Left lung (tissue), 10 donors: ENCODE results near the gene CDH12. TPM values are rescaled to one million over a fixed set of nuclear protein-coding genes. Genes with fewer than 3 reads are reported as not detected.

ENCODE experiments used
- ATAC-seq: fragments of 200-7000 bp; cut with Tn5 transposase; one replicate; pipeline ENCODE4 v1.9.1; 2020; ENCODE audit warnings: moderate library complexity
- DNase-seq, 4 donors: peaks; one replicate each; pipeline ENCODE4 v3.0.0-alpha.2; 2013 to 2020
- H3K27ac ChIP-seq, 2 donors: fragments of 200-600 bp; sonication (generic) in 1 of 2; one replicate each; pipeline versions ENCODE4 v1.5.0 to v1.8.0; 2020 to 2021
- H3K27me3 ChIP-seq, 2 donors: fragments of 200-600 bp; sonication (generic) in 1 of 2; one replicate each; pipeline versions ENCODE4 v1.5.0 to v1.8.0; 2020 to 2021
- H3K36me3 ChIP-seq, 2 donors: fragments of 200-600 bp; sonication (generic) in 1 of 2; one replicate each; pipeline versions ENCODE4 v1.5.0 to v1.8.0; 2020 to 2021
- H3K4me1 ChIP-seq, 2 donors: fragments of 200-600 bp; one replicate each; pipeline ENCODE4 v1.8.0; 2021
- H3K4me3 ChIP-seq, 2 donors: fragments of 200-600 bp; sonication (generic) in 1 of 2; one replicate each; pipeline versions ENCODE4 v1.5.0 to v1.8.0; 2020 to 2021; ENCODE audit warnings: mild to moderate bottlenecking in 1 of 2
- H3K9me3 ChIP-seq, 2 donors: fragments of 200-600 bp; sonication (generic) in 1 of 2; one replicate each; pipeline versions ENCODE4 v1.5.0 to v1.8.0; 2020 to 2021
- intact Hi-C, 2 donors: fragments of 100-400 bp; cut with DNase I; formaldehyde crosslinking; loops; one replicate each; pipeline versions ENCODE4 v1.11.2 to v1.14.2; 2022
- polyA plus RNA-seq, 6 donors: library from polyadenylated mRNA; unstranded; fragments of 120-200 nt; gene quantifications; one replicate each; pipeline ENCODE4 v1.2.1, GENCODE V29; 2013; ENCODE audit not compliant: insufficient read length in 6 of 6
- total RNA-seq, 2 donors: library from RNA; stranded (reverse); fragmentation: NEBNext Ultra II Directional; extraction: Animal tissue kit (Norgen Biotek cat#: 25700); gene quantifications; one replicate each; pipeline ENCODE4 v1.2.1, GENCODE V29; 2021
- TF ChIP-seq, protein P1 (sequence below), 2 donors: fragments of 200-600 bp; sonication (generic) in 1 of 2; IDR thresholded peaks; one replicate each; pipeline versions ENCODE4 v1.5.0 to v1.8.0; 2021; ENCODE audit warnings: antibody characterized with exemption in 2 of 2
- donor health status: DM: no; HTN: yes; CAD: no.
- donor health status: DM: no; HTN: no; CAD: no.

Gene CDH12
- total and polyA plus RNA-seq, 8 donors: 2.6 to 6.5 (median 5.2) TPM; not detected in 2

DNA sequence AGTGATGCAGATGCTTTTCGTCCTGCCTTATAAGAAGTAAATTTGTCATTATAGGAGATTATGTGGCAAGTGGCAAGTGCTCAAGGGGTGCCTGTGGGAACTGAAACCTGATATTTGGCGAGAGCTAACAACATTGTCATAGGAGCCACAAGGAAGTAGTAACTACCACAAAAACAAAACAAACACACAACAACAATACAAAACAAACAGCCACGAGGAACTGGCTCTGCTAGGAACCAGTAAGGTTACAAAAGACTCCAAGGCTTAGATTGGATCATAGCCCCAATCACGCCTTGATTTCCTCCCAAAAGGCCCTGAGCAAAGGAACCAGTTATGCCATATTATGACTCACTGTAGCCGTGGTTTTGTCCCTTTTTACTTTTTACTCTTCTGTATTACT lies 1045.2 kb downstream of the CDH12 start:
- no peak overlapping the region for H3K27ac ChIP-seq
- H3K9me3 ChIP-seq: no peaks in the 10 kb centered on the region
- no peak for ATAC-seq
- H3K4me3 ChIP-seq: no peak overlapping the region
- H3K27me3 ChIP-seq: no peaks in the 10 kb centered on the region
- no peaks in the 10 kb centered on the region for H3K36me3 ChIP-seq
- H3K4me1 ChIP-seq: no peaks in the 10 kb centered on the region
- intact Hi-C loops: no loop called here
- no peak for DNase-seq
- TF ChIP-seq, protein P1, sequence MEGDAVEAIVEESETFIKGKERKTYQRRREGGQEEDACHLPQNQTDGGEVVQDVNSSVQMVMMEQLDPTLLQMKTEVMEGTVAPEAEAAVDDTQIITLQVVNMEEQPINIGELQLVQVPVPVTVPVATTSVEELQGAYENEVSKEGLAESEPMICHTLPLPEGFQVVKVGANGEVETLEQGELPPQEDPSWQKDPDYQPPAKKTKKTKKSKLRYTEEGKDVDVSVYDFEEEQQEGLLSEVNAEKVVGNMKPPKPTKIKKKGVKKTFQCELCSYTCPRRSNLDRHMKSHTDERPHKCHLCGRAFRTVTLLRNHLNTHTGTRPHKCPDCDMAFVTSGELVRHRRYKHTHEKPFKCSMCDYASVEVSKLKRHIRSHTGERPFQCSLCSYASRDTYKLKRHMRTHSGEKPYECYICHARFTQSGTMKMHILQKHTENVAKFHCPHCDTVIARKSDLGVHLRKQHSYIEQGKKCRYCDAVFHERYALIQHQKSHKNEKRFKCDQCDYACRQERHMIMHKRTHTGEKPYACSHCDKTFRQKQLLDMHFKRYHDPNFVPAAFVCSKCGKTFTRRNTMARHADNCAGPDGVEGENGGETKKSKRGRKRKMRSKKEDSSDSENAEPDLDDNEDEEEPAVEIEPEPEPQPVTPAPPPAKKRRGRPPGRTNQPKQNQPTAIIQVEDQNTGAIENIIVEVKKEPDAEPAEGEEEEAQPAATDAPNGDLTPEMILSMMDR (IDR thresholded peaks at IDR 0.05): no peak

DNA sequence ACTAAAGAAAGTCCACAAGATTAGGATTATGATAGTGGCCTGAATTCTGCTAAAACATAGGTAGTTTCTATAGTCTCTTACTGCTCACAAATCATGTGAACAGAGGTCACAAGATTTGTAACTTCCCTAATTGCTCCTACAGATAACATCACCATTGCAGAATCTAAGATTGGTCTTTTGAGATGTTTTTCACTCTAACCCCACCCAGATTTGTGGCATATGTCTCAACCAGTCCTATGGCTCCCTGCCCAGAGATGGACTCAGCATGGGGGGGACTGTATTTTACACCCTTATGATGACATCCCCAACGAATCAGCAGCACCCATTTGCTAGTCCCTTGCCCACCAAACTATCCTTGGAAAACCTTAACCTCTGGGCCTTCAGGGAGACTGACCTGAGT lies 1046.2 kb downstream of the CDH12 start:
- Histone ChIP-seq H3K27me3 (no peaks in the 10 kb centered on the region), H3K4me1 (no peaks in the 10 kb centered on the region), H3K4me3 (no peak overlapping the region), H3K9me3 (no peaks in the 10 kb centered on the region), H3K36me3 (no peaks in the 10 kb centered on the region), H3K27ac (no peak overlapping the region)
- TF ChIP-seq, protein P1 (IDR thresholded peaks at IDR 0.05): no peak
- intact Hi-C loops: no loop called here
- ATAC-seq (no peak), DNase-seq (no peak)

DNA sequence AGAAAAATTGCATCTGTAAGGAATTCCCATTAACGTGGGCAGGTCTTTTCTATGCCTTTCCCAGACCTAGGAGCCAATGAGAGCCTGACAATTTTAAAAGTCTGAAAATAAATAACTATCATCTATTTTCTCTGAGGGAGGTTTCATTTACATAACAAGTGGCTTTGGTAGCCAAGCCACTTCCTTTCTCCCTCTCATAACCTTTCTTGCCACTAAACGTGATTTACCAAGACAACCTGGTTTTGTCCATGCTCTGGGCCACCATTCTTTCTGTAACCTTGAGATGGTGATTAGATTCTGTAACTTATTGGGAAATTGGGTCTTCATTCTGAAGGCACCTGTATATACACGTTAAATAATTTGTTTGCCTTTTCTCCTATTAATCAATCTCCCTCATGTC lies 1046.9 kb downstream of the CDH12 start:
- Histone ChIP-seq H3K4me1 (no peaks in the 10 kb centered on the region), H3K9me3 (no peaks in the 10 kb centered on the region), H3K4me3 (no peak overlapping the region), H3K36me3 (no peaks in the 10 kb centered on the region), H3K27me3 (no peaks in the 10 kb centered on the region), H3K27ac (no peak overlapping the region)
- intact Hi-C loops: no loop called here
- DNase-seq: no peak
- no peak for ATAC-seq
- TF ChIP-seq, protein P1 (IDR thresholded peaks at IDR 0.05): no peak

DNA sequence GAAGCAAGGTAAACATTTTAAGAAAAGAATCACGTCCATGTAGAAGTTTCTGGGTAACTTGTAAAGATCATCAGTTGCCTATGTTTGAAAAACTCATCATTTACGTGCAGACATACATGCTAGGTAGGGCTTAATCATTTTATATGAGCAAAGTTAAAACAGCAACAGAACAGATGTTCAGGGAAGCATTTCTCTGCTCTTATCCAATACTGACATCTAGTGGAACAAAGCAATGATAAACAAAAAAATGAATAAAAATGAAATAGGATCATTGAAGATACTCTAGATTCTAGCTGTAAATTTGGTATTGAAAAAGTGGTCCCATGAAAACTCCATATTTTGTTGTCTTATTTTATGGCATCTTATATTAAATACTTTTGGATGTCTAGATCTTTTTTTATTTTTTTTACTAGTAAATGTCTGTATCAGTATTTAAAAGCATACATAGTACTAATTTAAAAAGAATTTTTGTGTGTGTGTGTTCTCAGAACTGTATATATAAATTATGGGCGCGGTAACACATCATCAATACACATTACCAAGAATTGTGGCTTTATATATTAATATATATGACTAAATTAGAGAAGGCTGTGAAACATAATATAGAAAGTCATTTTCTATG lies 1050.2 kb downstream of the CDH12 start:
- Histone ChIP-seq H3K27ac (no peak overlapping the region), H3K4me3 (no peak overlapping the region), H3K4me1 (no peaks in the 10 kb centered on the region), H3K36me3 (no peaks in the 10 kb centered on the region), H3K27me3 (no peaks in the 10 kb centered on the region), H3K9me3 (peaks cover 0 to 4% of the 10 kb centered on the region in 2 donors)
- TF ChIP-seq, protein P1 (IDR thresholded peaks at IDR 0.05): peak in 1 of 2 donors; percentile 29
- intact Hi-C loops: no loop called here
- DNase-seq: peak in 2 of 4 donors; percentile 27 to 36
- peak; percentile 51 for ATAC-seq

DNA sequence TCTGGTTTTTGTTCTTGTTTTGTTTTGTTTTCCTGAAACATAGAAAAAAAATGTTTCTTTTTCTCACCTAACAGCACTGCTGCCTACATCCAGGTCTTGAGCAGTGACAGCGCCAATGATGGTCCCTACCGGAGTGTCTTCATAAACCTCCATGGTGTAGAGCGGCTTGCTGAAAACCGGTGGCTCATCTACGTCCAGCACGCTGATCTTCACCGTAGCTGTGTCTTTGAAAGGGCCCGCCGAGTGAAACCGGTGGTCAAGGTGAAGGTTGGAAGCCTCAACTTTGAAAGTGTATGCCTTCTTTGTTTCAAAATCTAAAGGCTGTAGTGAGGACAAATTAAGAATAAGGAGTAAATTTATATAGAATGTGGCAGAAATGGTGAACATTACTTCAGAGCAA lies 1051.0 kb downstream of the CDH12 start:
- Histone ChIP-seq H3K4me3 (no peak overlapping the region), H3K36me3 (no peaks in the 10 kb centered on the region), H3K4me1 (no peaks in the 10 kb centered on the region), H3K27me3 (no peaks in the 10 kb centered on the region), H3K27ac (no peak overlapping the region), H3K9me3 (peaks cover 0 to 4% of the 10 kb centered on the region in 2 donors)
- DNase-seq (no peak), ATAC-seq (no peak)
- intact Hi-C loops: no loop called here
- TF ChIP-seq, protein P1 (IDR thresholded peaks at IDR 0.05): no peak
